DOHH2 (cell line): Measurements from ENCODE around the gene PHLPP2.

Experiments used
- H3F3A ChIP-seq: fragments of 200-600 bp; sonication (generic), shearing (Covaris generic); 2 replicates; pipeline ENCODE4 v1.6.0; 2016; ENCODE audit warnings: antibody characterized with exemption, mild to moderate bottlenecking; ENCODE audit not compliant: control insufficient read depth, insufficient read depth
- H3K27ac ChIP-seq: fragments of 200-600 bp; sonication (generic); 2 replicates; pipeline ENCODE4 v1.5.1; 2014; ENCODE audit warnings: low read depth, mild to moderate bottlenecking, low read length, moderate library complexity
- H3K27me3 ChIP-seq: fragments of 200-600 bp; sonication (generic); 2 replicates; pipeline ENCODE4 v1.6.1; 2014; ENCODE audit warnings: mild to moderate bottlenecking, low read length, mixed read lengths; ENCODE audit not compliant: control insufficient read depth
- H3K36me3 ChIP-seq: fragments of 200-600 bp; sonication (generic); 2 replicates; pipeline ENCODE4 v1.6.1; 2014; ENCODE audit warnings: mild to moderate bottlenecking, low read length, moderate library complexity, mixed read lengths; ENCODE audit not compliant: control insufficient read depth
- H3K4me1 ChIP-seq: fragments of 200-600 bp; sonication (generic); 2 replicates; pipeline ENCODE4 v1.6.1; 2014; ENCODE audit warnings: mild to moderate bottlenecking, low read length, mixed read lengths; ENCODE audit not compliant: control insufficient read depth
- H3K4me2 ChIP-seq: fragments of 200-600 bp; sonication (generic); 2 replicates; pipeline ENCODE4 v1.6.0; 2014; ENCODE audit warnings: mild to moderate bottlenecking, low read length, moderate library complexity
- H3K4me3 ChIP-seq: fragments of 200-600 bp; sonication (generic); 2 replicates; pipeline ENCODE4 v1.5.1; 2014; ENCODE audit warnings: mild to moderate bottlenecking, low read length, mixed read lengths
- H3K79me2 ChIP-seq: fragments of 200-600 bp; sonication (generic); 2 replicates; pipeline ENCODE4 v1.6.1; 2014; ENCODE audit warnings: mild to moderate bottlenecking, low read length, mixed read lengths; ENCODE audit not compliant: control insufficient read depth
- H3K9me2 ChIP-seq: fragments of 200-600 bp; sonication (generic); replicated peaks from 2 replicates; pipeline ENCODE4 v1.6.1; 2014; ENCODE audit warnings: mild to moderate bottlenecking, low read length, mixed read lengths; ENCODE audit not compliant: control insufficient read depth
- H3K9me3 ChIP-seq: fragments of 200-600 bp; sonication (generic); 2 replicates; pipeline ENCODE4 v1.6.1; 2014; ENCODE audit warnings: antibody characterized with exemption, low read length, mixed read lengths; ENCODE audit not compliant: control insufficient read depth, insufficient read depth
- H4K20me1 ChIP-seq: fragments of 200-600 bp; sonication (generic); 2 replicates; pipeline ENCODE4 v1.6.0; 2014; ENCODE audit warnings: low read depth, mild to moderate bottlenecking, antibody characterized with exemption, low read length, moderate library complexity; ENCODE audit not compliant: control insufficient read depth, insufficient read depth
- EZH2phosphoT487 ChIP-seq: fragments of 200-600 bp; sonication (generic); IDR thresholded peaks from 2 replicates; pipeline ENCODE4 v1.6.1; 2017; ENCODE audit warnings: borderline replicate concordance, mild to moderate bottlenecking, antibody characterized with exemption, low read length, moderate library complexity, mixed read lengths
- TF ChIP-seq, protein P1 (sequence below): fragments of 200-600 bp; sonication (generic); IDR thresholded peaks from one replicate; pipeline ENCODE4 v1.5.1; 2014; ENCODE audit warnings: antibody characterized with exemption, mild to moderate bottlenecking, low read depth, low read length; ENCODE audit not compliant: poor library complexity, severe bottlenecking

PHLPP2 gene

DNA sequence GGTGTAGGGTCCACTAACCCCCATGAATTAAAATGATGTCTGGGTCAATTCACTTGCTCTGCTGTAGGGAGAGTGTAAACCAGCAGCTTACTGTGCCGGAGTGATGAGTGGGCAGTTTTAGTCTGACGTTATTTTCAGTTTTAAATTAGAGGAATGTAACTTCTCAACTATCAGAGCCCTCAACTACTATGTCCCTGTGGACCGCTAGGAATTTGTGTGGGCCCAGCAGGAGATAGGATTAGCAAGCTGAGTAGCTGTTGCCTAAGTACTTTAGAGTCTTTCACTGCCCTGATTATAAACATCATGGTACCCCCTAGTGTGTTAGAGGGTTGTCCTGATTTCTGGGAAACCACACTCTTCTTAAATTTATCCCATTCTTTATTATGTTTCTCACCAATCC is 87.1 kb downstream of the PHLPP2 start:
- Histone ChIP-seq H3K27ac (no peak overlapping the region), H3K4me3 (no peak overlapping the region), H3K27me3 (no peaks in the 10 kb centered on the region), H3K36me3 (no peaks in the 10 kb centered on the region), H3K9me3 (no peaks in the 10 kb centered on the region), H3K9me2 (no peaks in the 10 kb centered on the region), H3K4me2 (no peak overlapping the region), H3K4me1 (no peaks in the 10 kb centered on the region), H4K20me1 (no peaks in the 10 kb centered on the region), H3F3A (no peaks in the 10 kb centered on the region), H3K79me2 (no peaks in the 10 kb centered on the region)
- TF ChIP-seq, protein P1, sequence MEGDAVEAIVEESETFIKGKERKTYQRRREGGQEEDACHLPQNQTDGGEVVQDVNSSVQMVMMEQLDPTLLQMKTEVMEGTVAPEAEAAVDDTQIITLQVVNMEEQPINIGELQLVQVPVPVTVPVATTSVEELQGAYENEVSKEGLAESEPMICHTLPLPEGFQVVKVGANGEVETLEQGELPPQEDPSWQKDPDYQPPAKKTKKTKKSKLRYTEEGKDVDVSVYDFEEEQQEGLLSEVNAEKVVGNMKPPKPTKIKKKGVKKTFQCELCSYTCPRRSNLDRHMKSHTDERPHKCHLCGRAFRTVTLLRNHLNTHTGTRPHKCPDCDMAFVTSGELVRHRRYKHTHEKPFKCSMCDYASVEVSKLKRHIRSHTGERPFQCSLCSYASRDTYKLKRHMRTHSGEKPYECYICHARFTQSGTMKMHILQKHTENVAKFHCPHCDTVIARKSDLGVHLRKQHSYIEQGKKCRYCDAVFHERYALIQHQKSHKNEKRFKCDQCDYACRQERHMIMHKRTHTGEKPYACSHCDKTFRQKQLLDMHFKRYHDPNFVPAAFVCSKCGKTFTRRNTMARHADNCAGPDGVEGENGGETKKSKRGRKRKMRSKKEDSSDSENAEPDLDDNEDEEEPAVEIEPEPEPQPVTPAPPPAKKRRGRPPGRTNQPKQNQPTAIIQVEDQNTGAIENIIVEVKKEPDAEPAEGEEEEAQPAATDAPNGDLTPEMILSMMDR, result no peak
- TF ChIP-seq EZH2phosphoT487, result no peak

DNA sequence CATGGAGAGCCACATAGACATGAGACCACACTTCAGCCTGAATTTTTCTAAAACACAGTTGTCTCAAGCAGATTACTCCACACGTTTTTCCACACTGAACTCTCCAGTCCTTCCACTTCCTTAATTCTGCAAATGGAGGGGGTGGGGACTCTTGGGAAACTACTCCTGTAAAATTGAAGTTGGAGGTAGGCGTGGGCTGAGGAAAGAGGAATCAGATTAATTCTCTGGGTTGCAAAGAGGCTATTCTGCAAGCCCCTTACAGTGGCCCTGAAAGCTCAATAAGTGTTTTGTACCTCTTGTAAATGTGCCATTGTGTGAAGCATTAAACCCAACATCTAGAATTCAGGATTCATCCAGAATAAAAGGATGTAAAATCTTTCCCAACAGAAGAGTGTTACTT is 88.9 kb downstream of the PHLPP2 start:
- H3K27ac ChIP-seq, result no peak overlapping the region
- no peak overlapping the region for H3K4me3 ChIP-seq
- H3K79me2 ChIP-seq, result no peaks in the 10 kb centered on the region
- no peaks in the 10 kb centered on the region for H3K9me2 ChIP-seq
- H3K36me3 ChIP-seq, result no peaks in the 10 kb centered on the region
- no peaks in the 10 kb centered on the region for H4K20me1 ChIP-seq
- H3F3A ChIP-seq, result no peaks in the 10 kb centered on the region
- no peaks in the 10 kb centered on the region for H3K4me1 ChIP-seq
- H3K4me2 ChIP-seq, result no peak overlapping the region
- peaks cover 3% of the 10 kb centered on the region for H3K27me3 ChIP-seq
- TF ChIP-seq, protein P1, result no peak
- no peak for TF ChIP-seq EZH2phosphoT487
- no peaks in the 10 kb centered on the region for H3K9me3 ChIP-seq

DNA sequence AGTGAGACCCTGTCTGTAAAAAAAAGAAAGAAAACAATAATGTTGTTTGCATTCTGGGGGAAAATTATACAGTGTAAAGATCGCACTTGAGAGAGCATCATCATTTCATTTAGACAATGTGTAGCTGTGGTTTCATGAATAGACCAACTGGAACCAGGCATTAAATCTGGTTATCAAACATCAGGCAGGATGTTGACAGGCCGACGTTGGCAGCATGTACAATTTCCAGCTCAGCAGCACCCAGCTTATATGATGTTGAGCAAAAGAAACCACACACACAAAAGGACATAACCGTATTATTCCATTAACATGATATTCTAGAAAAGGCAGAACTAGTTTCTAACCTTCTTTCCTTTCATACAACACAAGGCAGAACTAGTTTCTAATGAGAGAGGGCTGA is 92.7 kb downstream of the PHLPP2 start:
- no peaks in the 10 kb centered on the region for H4K20me1 ChIP-seq
- H3K36me3 ChIP-seq, result no peaks in the 10 kb centered on the region
- no peaks in the 10 kb centered on the region for H3F3A ChIP-seq
- peaks cover 8% of the 10 kb centered on the region for H3K27me3 ChIP-seq
- no peak overlapping the region for H3K4me2 ChIP-seq
- H3K79me2 ChIP-seq, result no peaks in the 10 kb centered on the region
- H3K27ac ChIP-seq, result no peak overlapping the region
- H3K4me1 ChIP-seq, result no peaks in the 10 kb centered on the region
- H3K9me3 ChIP-seq, result no peaks in the 10 kb centered on the region
- H3K9me2 ChIP-seq, result no peaks in the 10 kb centered on the region
- H3K4me3 ChIP-seq, result no peak overlapping the region
- TF ChIP-seq EZH2phosphoT487, result no peak

DNA sequence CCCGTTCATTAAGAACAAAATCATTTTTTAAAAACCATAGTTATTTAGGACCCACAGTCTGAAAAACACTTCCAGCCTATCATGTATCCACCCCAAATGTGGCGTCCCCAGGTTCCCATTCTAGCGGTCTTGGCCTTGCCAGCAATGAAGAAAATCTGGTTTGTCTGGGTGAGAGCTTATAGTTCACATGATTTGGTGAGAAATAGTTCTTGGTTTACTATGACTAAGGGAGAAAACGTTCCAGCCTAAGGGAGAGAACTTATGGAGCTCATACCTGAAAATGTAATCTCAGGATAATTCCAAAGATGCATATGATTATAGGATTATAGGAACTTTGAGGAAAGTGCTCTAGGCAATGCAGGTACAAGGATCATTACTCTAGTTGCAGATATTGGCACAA is 93.7 kb downstream of the PHLPP2 start:
- Histone ChIP-seq H3K9me2 (no peaks in the 10 kb centered on the region), H3K4me3 (no peak overlapping the region), H3F3A (no peaks in the 10 kb centered on the region), H3K79me2 (no peaks in the 10 kb centered on the region), H3K27me3 (peaks cover 17% of the 10 kb centered on the region), H3K4me2 (no peak overlapping the region), H3K4me1 (0 out of 2 replicates have a peak, but pooled peaks cover 3% of the 10 kb centered on the region), H4K20me1 (no peaks in the 10 kb centered on the region), H3K9me3 (no peaks in the 10 kb centered on the region), H3K27ac (no peak overlapping the region), H3K36me3 (no peaks in the 10 kb centered on the region)
- TF ChIP-seq, protein P1, result no peak
- TF ChIP-seq EZH2phosphoT487, result no peak
